GM04503 (cell line): ENCODE results near the gene PRRT4.

Experiments used
- DNase-seq: peaks from one replicate; pipeline ENCODE4 v3.0.0-alpha.2; 2012; ENCODE audit warnings: low read depth

The PRRT4 gene

DNA sequence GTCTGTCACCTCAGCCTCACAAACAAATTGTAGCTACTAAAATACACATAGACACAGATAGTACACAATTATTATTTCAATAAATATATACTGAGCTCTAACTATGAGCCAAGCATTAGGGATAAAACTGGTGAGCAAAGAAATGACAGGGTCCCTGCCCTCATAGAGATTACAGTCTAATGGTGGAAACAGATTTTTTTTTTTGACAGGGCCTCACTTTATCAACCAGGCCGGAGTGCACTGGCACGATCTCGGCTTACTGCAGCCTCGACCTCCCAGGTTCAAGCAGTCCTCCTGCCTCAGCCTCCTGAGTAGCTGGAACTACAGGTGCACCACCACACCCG lies 17.1 kb downstream of the PRRT4 start:
- no peak for DNase-seq

DNA sequence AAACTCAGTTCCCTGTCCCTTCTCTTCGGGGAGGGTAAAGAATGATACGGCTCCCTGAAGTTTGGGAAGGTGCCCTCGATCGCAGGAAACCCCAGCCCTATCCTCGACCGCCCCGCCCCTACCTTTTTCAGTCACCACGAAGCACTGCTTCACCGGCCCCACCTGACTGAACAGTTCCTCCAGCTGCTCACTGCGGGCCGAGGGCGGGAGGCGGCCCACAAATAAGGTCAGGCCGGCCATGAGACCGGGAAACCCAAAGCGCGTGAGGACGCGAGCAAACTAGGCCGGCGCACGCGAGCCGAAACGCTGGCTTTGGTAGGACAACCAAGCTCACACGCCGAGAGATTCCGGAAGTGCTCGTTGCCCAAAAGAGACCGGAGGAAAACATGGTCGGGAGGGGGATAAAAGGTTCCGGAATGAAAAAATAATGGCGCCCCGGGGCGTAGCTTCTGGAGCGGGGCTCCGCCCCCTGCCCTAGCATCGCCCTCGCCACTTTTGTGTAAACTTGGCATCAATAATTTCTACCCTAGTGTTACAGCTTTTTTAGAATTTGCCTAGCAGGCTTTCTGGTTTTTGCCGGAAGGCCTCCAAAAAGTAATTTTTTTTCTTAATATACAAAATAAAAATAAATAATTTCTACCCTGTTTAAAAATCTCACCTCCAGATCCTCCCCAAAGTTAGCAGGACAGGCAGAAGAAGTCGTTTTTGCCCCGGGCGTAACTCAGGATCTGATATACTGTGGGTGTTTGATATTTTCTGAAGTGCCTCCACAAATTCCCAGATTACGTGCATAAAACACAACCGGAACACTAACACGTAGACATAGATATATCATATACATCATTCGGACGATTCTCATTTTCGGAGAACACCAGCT lies 17.7 kb downstream of the PRRT4 start, which contains the start of gene RBM28:
TSS of gene RBM28 (minus strand) at position 355 of the 877 bp plus-strand sequence. CDS start at position 240, 115 bp downstream.
- peak; percentile 73 for DNase-seq

DNA sequence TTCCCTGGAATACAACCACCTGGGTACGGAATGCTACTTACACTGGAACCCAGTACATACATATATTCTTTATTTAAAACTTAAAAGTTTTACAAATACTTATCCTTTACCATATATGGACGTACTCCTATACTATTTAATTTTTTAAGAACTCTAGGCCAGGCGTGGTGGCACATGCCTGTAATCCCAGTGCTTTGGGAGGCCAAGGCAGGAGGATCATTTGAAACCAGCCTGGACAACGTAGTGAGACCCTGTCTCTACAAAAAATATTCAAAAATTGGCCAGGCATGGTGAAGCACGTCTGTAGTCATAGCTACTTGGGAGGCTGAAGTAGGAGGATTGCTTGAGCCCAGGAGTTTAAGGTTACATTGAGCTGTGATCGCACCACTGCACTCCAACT lies 19.8 kb downstream of the PRRT4 start:
- DNase-seq, result no peak

DNA sequence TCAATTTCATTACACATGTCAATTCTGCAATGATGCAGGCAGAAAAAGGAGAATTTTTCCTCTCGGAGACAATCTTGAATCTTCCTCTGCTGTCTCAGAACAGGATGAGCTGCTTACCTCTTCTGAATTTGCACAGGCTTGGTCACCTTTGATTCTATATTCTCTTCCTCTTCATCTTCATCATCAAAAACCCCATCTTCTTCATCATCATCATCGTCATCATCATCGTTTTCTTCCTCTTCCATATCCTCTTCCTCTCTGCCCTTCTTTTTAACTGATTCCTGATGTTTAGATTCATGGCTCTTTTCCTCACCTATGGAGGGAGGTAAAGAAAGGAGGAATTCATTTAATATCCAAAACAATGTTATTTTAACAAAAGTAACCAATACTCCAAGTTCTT lies 25.8 kb downstream of the PRRT4 start:
- no peak for DNase-seq

DNA sequence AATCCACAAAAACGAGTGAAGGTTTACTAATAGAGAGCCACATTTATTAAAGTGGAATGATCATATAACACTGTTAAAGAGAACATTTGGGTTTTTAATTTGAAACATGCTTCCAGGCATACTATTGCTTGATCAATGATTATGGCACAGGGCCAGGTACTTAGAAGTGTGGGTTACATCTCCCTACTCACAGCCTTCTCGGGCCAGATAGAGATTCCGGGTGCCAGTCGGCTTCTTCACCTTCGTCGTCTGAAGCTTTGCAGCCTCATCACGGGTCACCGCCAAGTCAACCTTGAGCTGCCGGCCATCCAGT lies 37.2 kb downstream of the PRRT4 start:
- no peak for DNase-seq

- peak; percentile 53 for DNase-seq
Observed at GRCh38 chr7:128323459-128324367, 37.8 kb downstream of the PRRT4 start.

GRCh38 chr7:128323040-128323439 lies 38.5 kb downstream of the PRRT4 start:
- no peak for DNase-seq

DNA sequence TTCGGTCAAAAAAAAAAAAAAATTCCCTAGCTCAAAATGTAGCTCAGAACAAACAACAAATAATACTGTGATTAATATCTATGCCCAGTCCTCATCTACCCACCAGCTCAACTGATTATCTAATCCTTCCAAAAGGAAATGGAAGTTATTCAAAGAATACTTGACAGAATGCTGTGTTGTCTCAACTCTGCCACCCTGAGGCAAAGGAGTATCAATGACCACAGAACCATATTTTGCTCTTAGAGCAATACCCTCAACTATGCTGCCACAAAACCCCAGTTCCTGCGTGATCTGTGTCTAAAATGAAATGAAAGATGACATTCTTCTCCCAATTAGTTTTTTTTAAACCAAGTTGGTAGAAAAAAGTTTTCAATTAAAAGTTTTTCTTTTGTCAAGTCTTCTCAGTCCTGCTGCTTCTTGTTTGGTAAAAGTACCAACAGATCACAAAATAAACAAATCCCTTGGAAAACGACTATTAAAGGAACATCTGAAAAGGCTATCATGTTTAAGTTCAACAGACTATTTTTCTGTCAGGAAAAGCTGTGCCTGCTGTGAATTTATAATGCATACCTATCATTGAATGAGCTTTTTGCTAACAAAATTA lies 39.3 kb downstream of the PRRT4 start:
- DNase-seq, result peak; percentile 21

DNA sequence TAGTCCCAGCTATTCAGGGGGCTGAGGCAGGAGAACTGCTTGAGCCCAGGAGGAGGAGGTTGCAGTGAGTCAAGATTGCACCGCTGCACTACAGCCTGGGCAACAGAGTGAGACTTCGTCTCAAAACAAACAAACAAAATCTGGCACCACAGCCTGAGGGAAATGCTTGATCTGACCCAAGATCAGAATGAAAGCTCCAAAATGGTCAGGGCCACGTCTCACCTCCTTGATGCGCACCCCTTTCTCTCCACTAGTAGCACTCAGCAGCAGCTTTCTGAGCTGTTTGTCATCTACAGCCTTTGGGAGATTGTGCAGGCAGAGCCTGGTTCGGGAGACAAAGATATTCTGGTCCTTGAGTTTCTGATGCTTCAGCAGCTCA lies 40.5 kb downstream of the PRRT4 start:
- no peak for DNase-seq

DNA sequence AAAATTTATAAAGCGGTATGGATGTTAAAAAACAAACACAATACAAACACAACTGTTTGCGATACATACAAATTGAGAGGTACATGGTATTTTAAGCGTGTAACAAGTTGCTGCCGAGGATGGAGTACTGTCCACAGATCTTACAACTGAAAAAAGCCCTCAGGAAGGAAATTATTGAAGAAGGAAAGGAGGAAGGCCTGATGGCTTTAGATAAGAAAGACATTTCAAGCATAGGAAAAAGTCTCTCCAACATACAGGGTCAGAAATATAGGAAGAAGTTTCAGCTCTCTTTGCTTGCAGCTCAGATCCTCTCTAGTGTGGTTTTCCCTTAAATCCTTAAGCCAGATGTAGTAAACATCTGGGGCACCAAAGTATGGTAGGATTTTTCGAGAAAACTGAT lies 42.8 kb downstream of the PRRT4 start:
- no peak for DNase-seq

DNA sequence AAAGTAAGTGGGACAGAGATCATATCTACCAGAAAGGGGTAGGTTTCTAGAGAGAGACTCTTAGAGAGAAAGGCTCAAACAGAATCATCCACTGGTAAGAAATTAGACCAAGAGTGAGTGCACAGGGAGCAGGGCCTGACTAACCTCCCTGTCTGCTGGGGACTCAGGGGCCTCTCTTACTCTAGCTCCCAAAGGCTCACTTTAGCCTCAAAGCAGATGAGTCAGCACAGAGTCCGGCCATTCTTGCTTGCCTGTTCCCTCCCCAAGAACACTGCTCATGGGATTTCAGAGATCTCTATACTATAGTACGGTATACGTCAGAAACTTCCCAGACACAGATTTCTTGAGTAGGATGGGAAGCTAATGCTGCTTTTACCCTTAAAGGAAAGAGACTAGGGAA lies 50.5 kb downstream of the PRRT4 start:
- DNase-seq, result no peak

DNA sequence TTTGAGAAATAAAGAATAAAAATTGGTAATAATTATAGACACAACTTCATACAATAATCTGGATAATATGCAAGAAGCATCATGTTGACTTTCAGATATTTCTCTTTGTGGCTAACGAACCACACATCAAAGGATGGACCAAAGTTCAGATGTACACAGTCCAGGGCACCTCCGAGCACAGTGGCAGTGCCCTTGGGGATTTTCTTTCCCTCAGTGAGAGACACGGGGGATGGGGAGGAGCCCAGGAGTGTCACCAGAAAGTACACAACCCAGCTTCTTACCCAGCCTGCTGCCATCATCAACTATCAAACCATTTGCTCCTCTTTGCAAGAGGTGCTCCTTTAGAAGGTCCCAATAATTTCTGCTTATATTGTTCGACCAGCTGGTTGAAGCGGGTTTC lies 51.0 kb downstream of the PRRT4 start:
- no peak for DNase-seq

DNA sequence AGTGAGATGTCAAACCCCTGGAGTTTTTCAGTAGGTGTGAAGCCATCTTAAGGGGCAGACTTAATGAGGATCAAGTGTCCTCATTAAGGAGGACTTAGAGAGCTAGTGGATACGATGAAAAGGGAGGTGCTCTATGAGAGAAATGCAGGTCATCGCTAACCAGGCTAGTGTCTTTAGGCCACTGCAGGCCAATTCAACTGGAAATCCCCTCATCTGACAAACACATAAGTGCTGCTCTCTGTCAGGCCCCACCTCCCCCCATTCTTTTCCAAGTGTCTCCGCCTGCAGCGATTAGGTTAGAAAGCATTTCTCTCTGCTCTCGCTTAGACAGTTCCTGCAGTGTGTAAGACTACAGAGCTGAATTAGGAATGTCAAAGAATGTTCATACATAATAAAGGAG lies 51.5 kb downstream of the PRRT4 start:
- DNase-seq, result no peak

DNA sequence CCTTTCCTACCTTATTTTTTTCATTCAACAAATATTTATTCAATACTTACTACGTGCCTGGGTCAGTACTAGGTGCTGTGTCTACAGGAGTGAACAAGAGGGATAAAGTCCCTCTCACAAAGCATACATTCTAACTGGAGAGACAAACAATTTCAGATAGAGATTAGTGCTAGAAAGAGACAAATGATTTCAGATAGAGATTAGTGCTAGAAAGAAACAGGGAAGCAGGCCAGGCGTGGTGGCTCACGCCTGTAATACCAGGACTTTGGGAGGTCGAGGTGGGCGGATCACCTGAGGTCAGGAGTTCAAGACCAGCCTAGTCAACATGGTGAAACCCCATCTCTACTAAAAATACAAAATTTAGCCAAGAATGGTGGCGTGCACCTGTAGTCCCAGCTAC lies 52.4 kb downstream of the PRRT4 start:
- no peak for DNase-seq

- no peak for DNase-seq
Observed at GRCh38 chr7:128307061-128307460, 54.4 kb downstream of the PRRT4 start.

- peak; percentile 3 for DNase-seq
Observed at GRCh38 chr7:128304212-128304611, 57.3 kb downstream of the PRRT4 start.

- no peak for DNase-seq
Observed at GRCh38 chr7:128303643-128304042, 57.8 kb downstream of the PRRT4 start.

DNA sequence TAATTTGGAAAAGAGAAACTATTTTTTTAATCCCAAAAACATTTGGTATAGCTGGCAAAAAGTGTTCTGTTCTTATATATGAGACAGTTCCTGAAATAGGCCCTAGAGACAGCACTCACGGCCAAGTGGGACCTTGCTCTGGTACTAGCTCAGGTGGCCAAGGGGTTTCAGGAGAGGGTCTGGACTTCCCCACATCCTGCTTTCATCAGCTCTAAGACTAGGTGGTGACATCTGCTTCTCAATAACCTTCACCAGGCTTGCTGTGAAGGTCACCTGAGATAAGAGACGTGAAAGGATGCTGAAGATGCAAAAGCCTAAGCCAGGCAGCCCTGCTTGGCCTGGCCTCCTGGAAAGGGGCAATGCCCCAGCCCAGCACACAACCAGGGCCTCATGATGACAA lies 58.4 kb downstream of the PRRT4 start:
- no peak for DNase-seq

DNA sequence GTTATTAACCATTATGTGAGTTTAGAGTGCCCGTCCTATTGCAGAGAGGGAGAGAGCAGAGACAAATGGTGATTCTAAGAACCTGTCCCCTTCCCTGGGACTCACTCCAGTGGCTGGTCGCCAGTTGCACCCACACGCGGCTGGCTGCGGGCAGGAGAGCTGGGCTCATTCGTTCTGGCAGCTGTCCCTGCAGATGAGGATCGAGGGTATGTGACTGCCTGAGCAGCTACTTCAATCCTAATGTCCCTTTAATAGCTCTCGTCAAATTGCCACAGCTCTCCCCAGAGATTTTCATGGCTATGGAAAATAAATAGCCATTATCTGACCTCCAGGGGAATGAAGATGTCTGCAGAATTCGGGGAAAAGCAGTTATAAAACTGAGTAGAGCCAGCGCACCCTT lies 59.4 kb downstream of the PRRT4 start:
- no peak for DNase-seq
